Gastroesophageal sphincter (tissue), 3 donors: Measurements from ENCODE around the gene PNMA6E.

Experiments
- POLR2A ChIP-seq, 2 donors: fragments of 450-650 bp; IDR thresholded peaks; one replicate each; pipeline ENCODE4 v1.6.1; 2017; ENCODE audit warnings: antibody characterized with exemption in 2 of 2, mild to moderate bottlenecking in 2 of 2, moderate library complexity in 1 of 2
- TF ChIP-seq, protein P1 (sequence below), 4 experiments: fragments of 200-600 bp in 2 of 4; fragments of 450-650 bp in 2 of 4; sonication (generic) in 1 of 4; IDR thresholded peaks; one replicate each; pipeline ENCODE4 v1.5.1; 2017 to 2019; ENCODE audit warnings: antibody characterized with exemption in 4 of 4, mild to moderate bottlenecking in 2 of 4, moderate library complexity in 2 of 4

DNA sequence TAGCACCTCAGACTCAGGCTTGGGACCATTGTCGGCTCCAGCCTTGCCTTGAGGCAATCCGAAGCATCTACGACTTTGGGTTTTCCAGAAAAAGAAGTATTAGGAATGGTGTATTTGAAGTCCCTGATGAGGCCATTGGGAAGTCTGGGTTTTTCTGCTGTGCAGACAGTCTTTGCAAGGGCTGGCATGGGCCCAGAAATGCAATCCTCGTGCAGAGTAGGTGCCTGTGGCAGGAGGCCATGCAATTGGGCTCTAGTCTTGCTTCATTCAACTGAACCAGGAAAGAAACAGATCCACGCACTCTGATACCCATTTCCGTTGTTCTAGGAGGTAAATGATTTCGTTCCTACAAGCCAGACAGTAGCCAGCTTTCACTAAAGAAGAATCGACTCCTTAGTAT, 22.5 kb upstream of the PNMA6E start:
- TF ChIP-seq, protein P1, sequence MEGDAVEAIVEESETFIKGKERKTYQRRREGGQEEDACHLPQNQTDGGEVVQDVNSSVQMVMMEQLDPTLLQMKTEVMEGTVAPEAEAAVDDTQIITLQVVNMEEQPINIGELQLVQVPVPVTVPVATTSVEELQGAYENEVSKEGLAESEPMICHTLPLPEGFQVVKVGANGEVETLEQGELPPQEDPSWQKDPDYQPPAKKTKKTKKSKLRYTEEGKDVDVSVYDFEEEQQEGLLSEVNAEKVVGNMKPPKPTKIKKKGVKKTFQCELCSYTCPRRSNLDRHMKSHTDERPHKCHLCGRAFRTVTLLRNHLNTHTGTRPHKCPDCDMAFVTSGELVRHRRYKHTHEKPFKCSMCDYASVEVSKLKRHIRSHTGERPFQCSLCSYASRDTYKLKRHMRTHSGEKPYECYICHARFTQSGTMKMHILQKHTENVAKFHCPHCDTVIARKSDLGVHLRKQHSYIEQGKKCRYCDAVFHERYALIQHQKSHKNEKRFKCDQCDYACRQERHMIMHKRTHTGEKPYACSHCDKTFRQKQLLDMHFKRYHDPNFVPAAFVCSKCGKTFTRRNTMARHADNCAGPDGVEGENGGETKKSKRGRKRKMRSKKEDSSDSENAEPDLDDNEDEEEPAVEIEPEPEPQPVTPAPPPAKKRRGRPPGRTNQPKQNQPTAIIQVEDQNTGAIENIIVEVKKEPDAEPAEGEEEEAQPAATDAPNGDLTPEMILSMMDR (IDR thresholded peaks at IDR 0.05), result no peak
- TF ChIP-seq POLR2A (IDR thresholded peaks at IDR 0.05), result no peak
